GM18861 (cell line): ENCODE data around the gene PHACTR1.

Experiments
- ATAC-seq: cut with Tn5 transposase; IDR thresholded peaks from one replicate; pipeline ENCODE4 v1.9.1; 2021; ENCODE audit not compliant: unreplicated experiment

Gene PHACTR1

DNA sequence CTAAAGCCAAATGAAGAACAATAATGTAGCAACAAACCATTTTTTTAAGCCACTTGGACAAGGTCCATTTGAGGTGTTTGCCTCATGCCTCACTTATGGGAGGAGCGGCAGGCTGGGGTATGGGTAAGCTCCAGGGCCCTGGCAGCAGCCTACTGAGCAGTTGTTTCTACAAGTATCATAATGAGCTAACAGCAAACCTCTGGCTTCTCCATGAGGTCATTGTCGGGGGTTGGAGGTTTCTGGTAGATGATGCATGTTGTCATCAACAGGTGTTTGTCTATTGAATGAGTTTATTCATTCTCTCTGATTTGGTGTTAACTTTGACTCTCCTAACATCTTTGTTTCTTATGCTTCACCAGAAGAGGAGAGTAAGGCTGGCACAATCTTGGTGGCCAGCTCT is 461.1 kb downstream of the PHACTR1 start:
- no peak for ATAC-seq

DNA sequence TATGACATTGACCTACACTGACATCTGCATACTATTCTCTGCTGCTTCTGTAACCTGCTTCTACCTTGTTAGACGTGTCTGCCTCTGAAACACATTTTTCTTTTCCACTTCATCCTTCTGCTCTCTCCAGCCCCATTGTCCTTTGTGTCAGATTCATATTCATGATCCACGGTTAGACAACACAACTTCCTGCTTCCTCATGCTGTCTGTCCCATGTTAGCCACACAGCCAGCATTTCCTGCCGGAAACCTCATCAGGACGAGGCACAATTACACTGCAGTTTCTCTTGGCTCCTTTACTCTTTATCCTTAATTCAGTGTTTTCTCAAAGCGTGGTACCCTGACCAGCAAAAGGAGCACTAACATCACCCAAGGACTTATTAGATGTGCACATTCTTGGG is 461.5 kb downstream of the PHACTR1 start:
- no peak for ATAC-seq

DNA sequence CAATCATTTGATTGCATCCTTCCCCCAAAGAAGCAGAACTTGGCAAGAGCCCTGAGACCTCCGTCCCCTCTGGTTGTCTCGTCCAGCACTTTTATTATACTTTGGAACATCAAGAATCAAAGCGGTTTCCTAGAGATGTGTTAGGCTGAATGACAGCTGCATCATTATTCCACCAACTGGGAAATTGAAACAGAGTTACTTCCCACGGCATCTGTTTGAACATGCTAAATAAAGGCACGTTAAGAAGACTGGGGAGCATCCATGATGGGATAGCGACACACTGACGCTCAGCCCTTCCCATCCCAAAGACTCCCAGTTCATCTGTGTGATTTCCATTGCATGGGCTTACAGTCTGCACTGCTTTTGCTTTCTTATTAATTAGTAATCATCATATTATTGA is 464.0 kb downstream of the PHACTR1 start:
- no peak for ATAC-seq

DNA sequence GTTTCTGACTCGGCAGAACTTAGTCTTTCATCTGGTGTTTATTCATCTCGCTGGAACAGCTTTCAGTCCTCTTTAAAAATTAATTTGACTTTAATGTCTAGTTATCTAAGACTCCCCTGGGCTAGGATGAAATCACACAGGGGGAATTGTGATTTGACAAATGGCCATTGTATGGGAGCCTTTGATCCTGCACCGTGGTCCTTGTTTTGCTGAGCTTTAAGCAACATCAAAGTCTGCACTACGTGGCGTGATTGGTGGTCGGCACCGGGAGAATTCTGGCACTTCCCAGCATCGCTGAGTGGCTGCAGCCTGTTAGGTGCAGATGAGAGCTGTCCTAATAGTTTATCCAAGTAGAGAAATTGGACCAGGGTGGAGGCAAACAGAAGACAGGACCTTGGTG is 464.8 kb downstream of the PHACTR1 start:
- no peak for ATAC-seq

DNA sequence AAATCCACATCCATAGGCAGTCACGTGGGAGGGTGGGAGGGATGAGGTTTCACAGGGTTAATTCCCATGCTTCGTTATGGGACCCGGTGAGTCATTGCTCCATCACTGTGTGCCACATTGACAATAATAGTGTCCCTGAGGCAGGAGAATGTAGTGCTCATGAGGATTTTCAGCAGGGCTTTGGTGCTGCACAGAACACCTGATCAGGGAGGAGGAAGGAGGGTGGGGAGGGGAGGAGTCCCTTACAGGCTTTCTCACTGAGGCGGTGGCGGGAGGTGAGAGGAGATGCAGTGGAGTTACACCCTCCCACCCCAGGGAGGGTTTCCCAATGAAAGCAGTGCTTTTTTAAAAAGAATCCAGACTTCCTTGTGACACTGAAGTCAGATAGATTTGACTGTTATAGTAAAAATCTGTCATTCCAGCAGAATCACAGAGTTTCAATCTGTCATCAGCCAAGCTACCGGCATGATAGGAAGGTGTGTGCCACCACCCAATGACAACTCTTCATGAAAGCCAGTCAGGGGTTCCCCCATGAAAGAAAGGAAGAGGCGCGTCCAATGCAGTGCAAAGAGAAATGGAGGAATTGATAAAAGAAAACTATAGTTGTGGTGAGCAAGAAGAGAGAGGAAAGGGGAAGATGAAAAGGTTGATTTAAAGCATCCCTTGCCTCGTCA is 467.0 kb downstream of the PHACTR1 start:
- ATAC-seq, result no peak

DNA sequence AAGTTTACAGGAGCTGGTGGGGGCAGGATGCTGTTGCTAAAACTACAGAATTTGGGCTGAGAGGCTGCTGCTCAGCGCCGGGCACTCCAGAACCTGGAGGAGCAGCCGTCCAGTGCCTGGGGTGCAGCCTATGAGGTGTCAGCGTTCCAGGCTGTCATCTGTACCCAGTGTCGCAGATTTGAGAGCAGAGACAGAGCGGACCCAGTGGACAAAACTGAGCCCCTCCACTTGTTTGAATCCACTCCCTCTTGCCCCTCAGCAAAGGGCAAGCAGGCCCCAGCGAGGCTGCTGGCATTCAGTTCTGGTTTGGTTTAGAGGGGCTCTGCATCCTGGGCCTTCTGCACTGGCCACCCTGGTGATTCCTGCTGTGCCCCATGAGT is 467.5 kb downstream of the PHACTR1 start:
- no peak for ATAC-seq

DNA sequence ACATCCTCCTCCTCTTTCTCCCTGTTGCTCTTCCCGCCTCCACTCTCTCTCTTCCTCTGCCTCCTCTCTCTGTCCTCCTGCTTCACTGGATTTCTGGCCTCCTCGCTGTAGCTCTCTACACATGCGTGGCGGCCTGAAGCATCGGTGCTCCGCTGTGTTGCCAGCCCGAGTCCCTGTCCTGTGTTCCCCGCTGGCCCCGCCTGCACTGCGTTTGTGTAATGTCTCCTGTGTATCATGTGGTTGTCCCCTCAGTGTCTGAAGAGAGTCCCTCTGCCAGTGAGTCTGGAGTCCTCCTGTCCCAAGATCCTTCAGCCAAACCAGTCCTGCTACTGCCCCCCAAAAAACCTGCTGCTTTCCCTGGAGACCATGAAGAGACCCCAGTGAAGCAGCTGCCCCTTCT is 468.0 kb downstream of the PHACTR1 start:
- no peak for ATAC-seq

DNA sequence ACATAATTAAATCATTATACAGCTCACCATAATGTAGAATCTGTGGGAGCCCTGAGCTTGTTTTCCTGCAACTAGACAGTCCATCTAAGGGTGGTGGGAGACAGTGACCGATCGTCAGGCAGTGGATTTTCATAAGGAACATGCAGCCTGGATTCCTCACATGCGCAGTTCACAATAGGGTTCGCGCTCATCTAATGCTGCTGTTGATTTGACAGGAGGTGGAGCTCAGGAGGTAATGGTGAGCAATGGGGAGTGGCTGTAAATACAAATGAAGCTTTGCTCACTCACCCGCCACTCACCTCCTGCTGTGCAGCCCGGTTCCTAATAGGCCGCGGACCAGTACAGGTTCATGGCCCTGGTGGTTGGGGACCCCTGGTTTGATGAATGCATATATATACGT is 470.3 kb downstream of the PHACTR1 start:
- ATAC-seq, result no peak

DNA sequence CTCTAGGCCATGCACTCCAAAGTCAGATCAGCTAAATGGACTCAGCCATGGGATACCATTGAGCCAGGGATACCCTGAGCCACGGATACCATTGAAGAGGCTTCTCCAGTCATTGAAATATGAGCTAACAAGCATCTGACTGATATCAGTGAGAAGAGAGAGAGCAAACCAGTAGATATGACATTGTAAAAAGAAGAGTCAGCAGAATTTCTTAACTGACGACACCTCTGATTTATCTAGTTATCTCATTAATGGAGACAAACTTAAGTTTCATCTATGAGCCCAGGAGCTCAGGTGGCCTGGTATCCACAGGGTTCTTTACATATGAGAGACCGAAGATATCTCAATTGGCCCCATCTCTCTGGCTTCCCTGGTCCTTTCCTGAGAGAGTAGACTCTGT is 471.1 kb downstream of the PHACTR1 start:
- no peak for ATAC-seq

DNA sequence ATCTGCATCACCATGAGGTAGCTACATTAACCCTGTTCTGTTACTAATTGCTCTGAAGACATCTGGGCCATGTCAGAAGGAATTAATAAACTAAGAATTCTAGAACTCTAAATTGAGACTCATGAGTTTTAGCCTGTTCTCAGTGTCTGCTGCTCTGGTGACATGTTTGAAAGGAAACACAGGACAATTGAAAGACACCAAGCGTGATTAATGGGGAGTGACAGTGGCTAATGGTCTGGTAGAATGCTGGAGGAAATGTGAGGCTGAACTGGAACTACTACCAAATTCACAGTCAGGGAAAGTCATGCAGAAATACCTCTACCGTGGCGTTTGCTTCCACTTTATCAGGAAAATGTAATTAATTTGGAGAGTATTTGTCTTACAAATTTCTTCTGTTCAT is 471.7 kb downstream of the PHACTR1 start:
- ATAC-seq, result no peak

DNA sequence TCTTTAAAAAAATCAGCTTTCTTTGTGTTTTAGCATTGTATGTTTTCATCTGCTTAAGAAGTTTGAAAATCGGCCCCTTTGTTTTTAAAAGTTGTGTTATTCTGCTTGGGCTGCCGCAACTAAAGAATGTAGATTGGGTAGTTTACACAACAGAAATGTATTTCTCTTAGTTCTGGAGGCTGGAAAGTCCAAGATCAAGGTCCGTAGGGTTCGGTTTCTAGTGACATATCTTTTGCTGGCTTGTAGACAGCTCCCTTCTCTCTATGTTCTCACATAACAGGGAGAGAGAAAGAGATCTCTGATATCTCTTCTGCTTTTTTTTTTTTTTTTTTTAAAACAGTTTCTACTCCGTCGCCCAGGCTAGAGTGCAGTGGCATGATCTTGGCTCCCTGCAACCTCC is 473.1 kb downstream of the PHACTR1 start:
- ATAC-seq, result no peak

DNA sequence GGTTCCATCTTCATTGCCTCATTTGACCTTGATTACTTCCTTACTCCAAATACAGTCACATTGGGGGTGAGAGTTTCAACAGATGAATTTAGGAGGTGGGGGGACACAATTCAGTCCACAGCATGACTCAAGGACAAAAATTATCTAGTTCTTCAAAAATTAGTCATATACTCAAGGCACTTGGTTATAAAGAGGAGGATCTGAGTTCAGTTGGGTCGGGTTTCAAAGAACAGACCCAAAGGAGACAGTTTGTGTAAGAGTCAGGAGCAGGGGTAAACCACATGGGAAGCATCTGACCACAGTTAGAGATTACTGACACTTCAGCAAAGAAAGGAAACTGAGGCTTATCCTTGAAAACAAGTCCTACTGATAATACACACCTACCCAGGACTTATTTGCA is 473.8 kb downstream of the PHACTR1 start:
- ATAC-seq, result no peak

DNA sequence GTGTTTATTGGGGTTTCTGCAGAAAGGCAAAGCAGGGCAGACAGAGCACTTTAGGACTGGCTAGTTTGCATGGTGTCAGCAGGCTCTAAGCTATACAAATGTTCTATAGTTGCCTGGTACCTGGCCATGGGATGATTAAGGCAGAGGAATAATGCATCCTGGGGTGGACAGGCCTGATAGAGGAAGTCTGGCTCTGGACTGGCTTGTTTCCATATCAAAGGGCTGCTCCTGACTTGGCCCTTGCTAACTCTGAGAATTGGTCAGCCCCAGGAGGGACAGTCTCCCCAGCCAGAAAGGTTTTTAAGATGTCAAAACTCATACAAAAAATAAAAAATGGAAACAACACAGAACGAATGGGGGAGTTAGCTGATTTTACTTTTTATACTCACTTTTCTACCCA is 474.9 kb downstream of the PHACTR1 start:
- no peak for ATAC-seq

DNA sequence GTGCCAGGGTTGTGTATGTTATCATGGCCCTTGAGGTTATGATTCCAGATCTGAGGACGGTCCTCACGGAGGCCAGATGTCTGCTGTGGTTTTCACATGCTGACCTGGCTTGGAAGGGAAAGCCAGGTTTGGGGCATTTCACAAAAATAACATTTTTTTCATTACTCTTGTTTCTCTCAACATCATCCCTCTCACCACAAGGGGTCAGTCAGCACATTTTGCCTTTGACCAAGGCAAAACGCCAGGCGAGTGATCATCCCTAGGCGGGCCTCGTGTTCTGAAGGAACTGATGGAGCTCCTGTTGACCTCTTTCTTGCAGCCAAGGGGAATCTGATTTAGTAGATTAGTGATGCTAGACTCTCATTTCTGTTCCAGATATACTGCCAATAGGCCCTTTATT is 478.3 kb downstream of the PHACTR1 start:
- ATAC-seq, result no peak

DNA sequence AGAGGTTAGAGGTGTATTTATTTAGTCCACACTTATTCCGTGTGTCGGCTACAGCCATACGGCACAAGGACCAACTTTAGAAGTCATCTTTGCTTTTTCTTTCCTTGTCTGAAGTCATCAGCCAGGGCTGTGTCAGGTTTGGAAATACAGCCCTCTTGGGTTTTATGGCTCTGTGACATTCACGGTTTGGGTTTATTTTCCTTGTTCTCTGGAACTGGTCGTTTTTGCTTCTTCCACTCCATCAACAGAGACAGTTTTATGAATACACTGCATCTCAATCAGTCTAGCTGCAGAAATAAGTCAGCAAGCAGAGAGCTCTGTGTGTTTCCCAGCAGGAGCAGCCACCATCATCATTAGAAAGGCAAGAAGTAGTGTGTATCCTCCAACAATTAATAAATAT is 479.2 kb downstream of the PHACTR1 start:
- no peak for ATAC-seq

DNA sequence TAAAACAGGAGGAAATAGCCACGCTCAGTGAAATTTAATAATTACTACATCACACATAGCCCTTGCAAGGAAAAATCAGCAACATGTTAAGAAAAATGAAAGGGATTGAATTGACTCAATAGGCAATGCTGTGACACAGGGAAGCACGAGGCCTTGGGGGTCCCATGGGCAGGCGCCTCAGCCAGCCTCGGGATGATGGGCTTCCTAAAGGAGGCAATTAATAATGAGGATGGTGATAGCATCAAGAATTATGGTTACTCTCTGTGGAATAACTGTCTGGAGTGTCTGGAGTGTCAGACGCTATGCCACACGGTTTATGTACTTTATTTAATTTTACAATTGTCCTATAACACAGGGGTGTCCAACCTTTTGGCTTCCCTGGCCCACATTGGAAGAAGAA is 481.6 kb downstream of the PHACTR1 start:
- no peak for ATAC-seq

DNA sequence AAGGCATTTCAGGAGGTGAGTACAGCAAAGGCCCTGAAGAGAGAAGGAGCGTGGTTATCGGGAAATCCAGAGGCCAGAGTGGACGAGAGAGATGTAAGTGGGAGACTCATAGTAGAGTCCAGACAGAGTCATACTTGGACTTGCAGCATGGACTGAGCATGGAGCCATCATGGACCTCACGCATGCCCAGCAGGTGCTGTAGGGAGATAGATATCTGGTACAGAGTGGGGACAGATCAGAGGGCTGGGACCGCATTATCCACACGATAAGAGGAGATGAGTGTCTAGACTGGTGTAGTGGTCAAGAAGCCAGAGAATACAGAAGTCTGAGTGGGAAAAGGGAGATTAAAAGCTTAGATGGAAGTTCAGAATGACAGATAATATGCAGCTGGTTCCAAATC is 484.8 kb downstream of the PHACTR1 start:
- no peak for ATAC-seq

DNA sequence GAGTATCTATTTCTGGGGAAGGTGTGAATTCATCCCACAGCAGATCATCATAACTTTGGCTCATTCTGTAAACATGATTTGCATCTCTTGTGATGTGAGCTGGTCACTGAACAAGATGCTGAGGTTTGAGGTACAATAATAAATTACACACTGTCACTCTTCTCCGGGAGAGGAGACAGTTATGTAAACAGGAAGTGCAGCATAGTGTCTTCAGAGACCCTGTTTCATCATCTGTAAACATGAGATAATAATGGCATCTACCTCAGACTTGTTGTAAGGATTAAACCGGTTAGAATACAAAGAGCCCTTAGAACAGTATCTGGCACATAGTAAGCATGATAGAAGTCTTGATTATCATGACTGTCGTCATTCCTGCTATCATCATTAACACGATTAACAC is 486.6 kb downstream of the PHACTR1 start:
- ATAC-seq, result no peak

DNA sequence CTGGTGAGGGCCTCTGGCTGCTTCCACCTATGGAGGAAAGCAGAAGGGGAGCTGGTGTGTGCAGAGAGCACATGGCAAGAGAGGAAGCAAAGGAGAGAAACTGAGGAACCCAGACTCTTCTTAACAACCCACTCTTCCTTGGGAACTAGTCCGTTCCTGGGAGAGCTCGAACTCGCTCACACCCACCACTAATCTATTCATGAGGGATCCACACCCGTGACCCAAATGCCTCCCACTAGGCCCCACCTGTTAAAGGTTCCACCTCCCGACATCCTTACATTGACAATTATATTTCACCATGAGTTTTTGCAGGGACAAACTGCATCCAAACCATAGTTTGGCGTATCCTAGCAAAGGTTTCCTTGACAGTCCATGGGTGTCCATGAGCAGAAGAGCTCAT is 488.5 kb downstream of the PHACTR1 start:
- ATAC-seq, result no peak

DNA sequence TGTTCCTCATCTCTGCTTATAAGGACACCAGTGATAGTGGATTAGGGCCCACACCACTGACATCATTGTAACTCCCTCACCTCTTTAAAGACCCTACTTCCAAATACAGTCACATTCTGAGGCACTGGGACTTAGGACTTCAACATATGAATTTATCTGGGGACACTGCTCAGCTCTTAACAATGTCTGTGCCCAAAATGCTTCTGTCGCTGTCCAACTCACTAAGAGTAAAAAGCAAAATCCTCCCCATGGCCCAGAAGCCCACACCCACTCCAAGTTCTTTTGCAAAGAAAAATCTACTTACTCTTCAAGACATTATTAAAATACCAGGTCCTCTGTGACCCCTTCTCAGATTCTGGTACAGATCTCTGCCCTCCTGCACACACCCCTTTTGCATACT is 495.5 kb downstream of the PHACTR1 start:
- ATAC-seq, result no peak

DNA sequence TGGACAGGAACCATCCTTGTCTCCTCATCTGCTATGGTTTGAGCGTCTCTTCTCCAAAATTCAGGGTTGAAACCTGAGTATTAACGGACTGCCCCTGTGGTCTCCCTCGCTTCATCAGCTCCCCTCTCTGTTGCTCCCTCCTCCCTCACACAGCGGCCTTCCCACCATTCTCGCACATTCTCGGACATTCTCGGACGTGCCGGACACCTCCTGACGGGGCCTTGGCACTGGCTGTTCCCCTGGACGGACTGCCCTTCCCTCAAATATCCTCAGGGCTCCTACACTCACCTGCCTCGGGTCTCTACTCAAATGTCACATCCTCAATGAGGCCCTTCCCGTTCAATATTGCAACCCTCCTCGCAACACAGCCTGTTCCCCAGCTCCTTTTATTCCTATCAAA is 496.0 kb downstream of the PHACTR1 start:
- ATAC-seq, result no peak

DNA sequence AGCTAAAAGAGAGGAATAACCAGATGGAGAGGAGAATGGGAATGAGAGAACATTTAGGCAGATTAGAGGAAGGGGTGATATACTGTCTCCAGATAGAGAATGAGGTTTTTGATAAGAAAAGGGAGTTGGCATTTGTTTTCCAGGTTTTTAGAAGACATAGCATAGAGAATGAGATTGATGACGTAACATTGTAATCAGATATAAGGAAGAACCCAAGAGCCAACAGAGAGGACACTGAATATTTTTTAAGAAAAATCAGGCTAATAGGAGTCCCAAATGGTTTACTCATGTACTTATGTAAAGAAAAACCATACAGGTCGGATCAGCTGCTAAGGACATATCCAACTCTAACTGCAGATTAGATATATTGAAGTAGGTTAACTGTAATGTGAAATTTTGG is 498.8 kb downstream of the PHACTR1 start:
- no peak for ATAC-seq

DNA sequence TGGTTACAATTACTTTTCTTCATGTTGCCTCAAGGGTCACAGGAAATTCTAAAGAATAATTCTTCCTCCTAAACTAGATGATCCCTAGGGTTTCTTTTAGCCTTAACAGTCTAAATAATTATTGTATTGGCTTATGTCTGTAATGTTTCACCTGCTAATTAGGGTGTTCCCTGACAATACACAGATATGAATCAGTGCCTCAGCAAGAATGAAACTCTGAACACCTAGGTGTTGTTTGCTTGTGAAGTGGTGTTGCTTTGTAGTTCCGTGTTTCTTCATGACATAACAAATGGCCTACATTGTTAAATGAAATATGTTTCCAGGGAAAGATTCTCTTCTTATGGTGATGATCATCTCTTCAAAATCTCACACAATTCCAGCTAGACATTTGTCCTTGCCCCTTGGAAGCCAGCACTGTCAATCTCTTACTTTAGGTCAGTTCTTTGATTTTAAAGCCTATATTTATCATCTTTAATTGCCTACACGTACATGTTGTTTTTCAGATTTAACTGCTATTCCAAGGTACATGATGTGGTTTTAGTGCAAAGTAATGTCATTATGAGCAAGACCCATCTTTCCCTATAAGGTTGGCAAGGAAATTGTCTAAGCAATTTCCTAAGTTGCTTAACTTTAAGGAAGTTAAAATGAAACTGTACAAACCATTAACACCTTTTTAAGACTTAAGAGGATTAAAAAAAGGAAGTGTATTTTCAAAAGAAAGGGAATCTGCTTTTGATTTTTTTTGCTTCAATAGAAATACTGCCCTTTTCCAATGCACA is 499.9 kb downstream of the PHACTR1 start:
- no peak for ATAC-seq
